Hepatocyte (in vitro differentiated cells): ENCODE data around the gene LEPROT.

Source experiments
- EZH2 ChIP-seq: fragments of 200-600 bp; sonication (generic); IDR thresholded peaks from 2 replicates; pipeline ENCODE4 v1.6.1; 2016; ENCODE audit warnings: antibody characterized with exemption, mild to moderate bottlenecking, borderline replicate concordance
- TF ChIP-seq, protein P1 (sequence below): fragments of 200-600 bp; sonication (generic); IDR thresholded peaks from 2 replicates; pipeline ENCODE4 v1.5.1; 2016; ENCODE audit warnings: antibody characterized with exemption, mild to moderate bottlenecking; ENCODE audit not compliant: poor library complexity

DNA sequence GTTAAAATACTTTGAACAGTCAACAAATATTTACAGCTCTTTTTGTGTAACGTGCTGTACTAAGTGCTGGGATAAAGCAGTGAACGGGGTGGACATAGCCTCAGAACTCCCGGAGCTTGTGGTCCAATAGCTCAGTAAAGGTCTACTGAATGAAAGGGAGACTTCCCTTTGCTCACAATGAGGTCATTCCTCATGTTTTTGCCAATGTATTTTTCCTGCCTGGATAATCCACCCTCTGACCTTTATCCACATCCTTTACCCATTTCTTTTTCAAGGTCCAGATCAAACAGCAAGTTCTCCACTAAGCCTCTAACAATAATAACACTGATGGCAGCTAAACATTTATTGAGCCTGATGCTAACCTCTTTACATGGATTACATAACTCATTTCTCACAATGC lies 55.9 kb downstream of the LEPROT start:
- TF ChIP-seq, protein P1, sequence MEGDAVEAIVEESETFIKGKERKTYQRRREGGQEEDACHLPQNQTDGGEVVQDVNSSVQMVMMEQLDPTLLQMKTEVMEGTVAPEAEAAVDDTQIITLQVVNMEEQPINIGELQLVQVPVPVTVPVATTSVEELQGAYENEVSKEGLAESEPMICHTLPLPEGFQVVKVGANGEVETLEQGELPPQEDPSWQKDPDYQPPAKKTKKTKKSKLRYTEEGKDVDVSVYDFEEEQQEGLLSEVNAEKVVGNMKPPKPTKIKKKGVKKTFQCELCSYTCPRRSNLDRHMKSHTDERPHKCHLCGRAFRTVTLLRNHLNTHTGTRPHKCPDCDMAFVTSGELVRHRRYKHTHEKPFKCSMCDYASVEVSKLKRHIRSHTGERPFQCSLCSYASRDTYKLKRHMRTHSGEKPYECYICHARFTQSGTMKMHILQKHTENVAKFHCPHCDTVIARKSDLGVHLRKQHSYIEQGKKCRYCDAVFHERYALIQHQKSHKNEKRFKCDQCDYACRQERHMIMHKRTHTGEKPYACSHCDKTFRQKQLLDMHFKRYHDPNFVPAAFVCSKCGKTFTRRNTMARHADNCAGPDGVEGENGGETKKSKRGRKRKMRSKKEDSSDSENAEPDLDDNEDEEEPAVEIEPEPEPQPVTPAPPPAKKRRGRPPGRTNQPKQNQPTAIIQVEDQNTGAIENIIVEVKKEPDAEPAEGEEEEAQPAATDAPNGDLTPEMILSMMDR, result no peak
- TF ChIP-seq EZH2, result no peak
